ENCODE results near the gene CDSN.
"Not testable (repeated sequence)": the region's sequence is repeated elsewhere in the genome, so short reads cannot be mapped to it uniquely, and the experiment has no call there.

Gene CDSN

GRCh38 chr6:31120151-31120915 lies at the start of gene CDSN:
Gene CDSN (minus strand): TSS chr6:31120446. CDS start chr6:31120419, 27 bp downstream.
- no peak for DNase-seq (ENCODE audit: low read depth)
- no peak within 1 kb of the TSS for H3K4me3 ChIP-seq (ENCODE audit: low read depth, low read length)
- no peak for TF ChIP-seq CTCF (conservative IDR thresholded peaks at IDR 0.05; ENCODE audit: low read depth, low read length)

- TF ChIP-seq CTCF (conservative IDR thresholded peaks at IDR 0.05; ENCODE audit: low read depth, low read length), result no peak
- H3K4me3 ChIP-seq (ENCODE audit: low read depth, low read length), result no peak overlapping the region
- DNase-seq (ENCODE audit: low read depth), result no peak
Measured at GRCh38 chr6:31169123-31169857, 49.0 kb upstream of the CDSN start.

DNA sequence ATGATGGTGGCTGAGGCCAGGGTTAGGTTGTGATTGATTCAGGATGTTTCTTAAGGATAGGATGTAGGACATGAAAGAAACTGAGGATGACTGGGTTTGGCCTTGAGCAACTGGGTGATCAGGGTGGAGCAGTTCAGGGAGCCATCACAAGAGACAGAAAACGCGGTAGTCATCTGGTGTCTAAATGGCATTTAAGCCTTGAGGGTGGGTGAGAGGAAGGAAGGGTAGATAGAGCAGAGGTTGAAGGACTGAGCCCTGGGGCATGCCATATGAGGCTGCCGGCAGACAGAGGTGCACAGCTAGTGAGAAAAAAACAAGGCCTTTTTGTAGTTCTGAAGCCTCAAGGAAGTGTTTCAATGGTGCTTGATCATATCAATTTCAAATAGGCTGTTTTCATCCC lies 48.4 kb upstream of the CDSN start:
- DNase-seq (ENCODE audit: low read depth), result no peak
- no peak for TF ChIP-seq CTCF (conservative IDR thresholded peaks at IDR 0.05; ENCODE audit: low read depth, low read length)
- no peak overlapping the region for H3K4me3 ChIP-seq (ENCODE audit: low read depth, low read length)

GRCh38 chr6:31165986-31166385 lies 45.7 kb upstream of the CDSN start:
- H3K4me3 ChIP-seq (ENCODE audit: low read depth, low read length), result no peak overlapping the region
- no peak for TF ChIP-seq CTCF (conservative IDR thresholded peaks at IDR 0.05; ENCODE audit: low read depth, low read length)
- no peak for DNase-seq (ENCODE audit: low read depth)

DNA sequence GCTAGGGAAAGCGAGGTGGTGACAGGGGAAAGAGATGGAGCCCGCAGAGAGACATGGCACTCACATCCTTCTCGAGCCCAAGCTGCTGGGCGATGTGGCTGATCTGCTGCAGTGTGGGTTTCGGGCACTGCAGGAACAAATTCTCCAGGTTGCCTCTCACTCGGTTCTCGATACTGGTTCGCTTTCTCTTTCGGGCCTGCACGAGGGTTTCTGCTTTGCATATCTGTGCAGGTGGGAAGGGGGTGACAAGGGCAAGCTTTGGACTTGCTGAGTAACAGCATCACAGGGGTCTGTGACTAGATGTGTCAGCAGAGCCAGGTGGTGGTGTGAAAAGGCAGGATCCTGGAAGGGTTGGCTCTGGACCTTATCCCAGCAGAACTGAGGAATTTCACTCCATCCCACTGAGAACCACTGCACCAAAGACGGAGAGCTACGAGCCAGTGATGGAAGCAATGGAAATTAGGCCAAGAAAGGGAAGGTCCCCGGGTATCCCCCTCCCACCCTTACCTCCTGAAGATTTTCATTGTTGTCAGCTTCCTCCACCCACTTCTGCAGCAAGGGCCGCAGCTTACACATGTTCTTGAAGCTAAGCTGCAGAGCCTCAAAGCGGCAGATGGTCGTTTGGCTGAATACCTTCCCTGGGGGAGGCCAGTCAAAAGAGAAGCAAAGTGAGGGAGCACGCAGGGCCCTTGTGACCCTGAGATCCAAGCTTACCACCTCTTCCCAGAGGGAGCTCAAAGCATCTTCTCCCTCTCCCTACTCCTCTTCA lies 45.0 kb upstream of the CDSN start:
- not testable (repeated sequence) for DNase-seq (ENCODE audit: low read depth); H3K4me3 ChIP-seq (ENCODE audit: low read depth, low read length)

GRCh38 chr6:31164475-31165063 lies 44.3 kb upstream of the CDSN start:
- not testable (repeated sequence) for H3K4me3 ChIP-seq (ENCODE audit: low read depth, low read length); DNase-seq (ENCODE audit: low read depth)

- peak; percentile 22 for DNase-seq (ENCODE audit: low read depth)
- no peak for TF ChIP-seq CTCF (conservative IDR thresholded peaks at IDR 0.05; ENCODE audit: low read depth, low read length)
- no peak overlapping the region for H3K4me3 ChIP-seq (ENCODE audit: low read depth, low read length)
Measured at GRCh38 chr6:31163922-31164321, 43.7 kb upstream of the CDSN start.

Measured in choroid plexus epithelial cell (primary cell).